Lung (tissue), 12 donors: ENCODE results near the gene COL1A2. TPM values are rescaled to one million over a fixed set of nuclear protein-coding genes. Genes with fewer than 3 reads are reported as not detected.

Experiments
- ATAC-seq: fragments of 200-7000 bp; cut with Tn5 transposase; one replicate; pipeline ENCODE4 v1.9.1; 2020; ENCODE audit warnings: moderate number of reproducible peaks; ENCODE audit not compliant: insufficient read depth, low FRiP score
- DNase-seq, 3 donors: peaks; one replicate each; pipeline ENCODE4 v3.0.0-alpha.2; 2013 to 2017
- H3K27ac ChIP-seq, 2 donors: one replicate each; pipeline ENCODE4 v1.5.1; 2013; ENCODE audit warnings: mild to moderate bottlenecking in 2 of 2, moderate library complexity in 2 of 2, control low read depth in 1 of 2, inconsistent platforms in 1 of 2, low read depth in 1 of 2, low read length in 1 of 2
- H3K27me3 ChIP-seq, 3 donors: one replicate each; pipeline ENCODE4 v1.5.1; 2013; ENCODE audit warnings: low read length in 2 of 3; ENCODE audit not compliant: control insufficient read depth in 3 of 3, insufficient read depth in 3 of 3
- H3K36me3 ChIP-seq, 4 donors: one replicate each; pipeline ENCODE4 v1.5.1; 2013; ENCODE audit warnings: low read length in 4 of 4, mild to moderate bottlenecking in 1 of 4, moderate library complexity in 1 of 4; ENCODE audit not compliant: control insufficient read depth in 4 of 4, insufficient read depth in 4 of 4
- H3K4me1 ChIP-seq, 5 donors: one replicate each; pipeline ENCODE4 v1.5.1; 2013; ENCODE audit warnings: low read length in 5 of 5, mild to moderate bottlenecking in 2 of 5, moderate library complexity in 1 of 5; ENCODE audit not compliant: control insufficient read depth in 5 of 5, insufficient read depth in 5 of 5
- H3K4me3 ChIP-seq: one replicate; pipeline ENCODE4 v1.5.1; 2013; ENCODE audit warnings: mild to moderate bottlenecking, control low read depth, moderate library complexity
- H3K9ac ChIP-seq, 2 donors: one replicate each; pipeline ENCODE4 v1.5.1; 2013; ENCODE audit warnings: low read length in 2 of 2, control low read depth in 1 of 2; ENCODE audit not compliant: insufficient read depth in 1 of 2
- H3K9me3 ChIP-seq, 4 donors: one replicate each; pipeline ENCODE4 v1.5.1; 2013; ENCODE audit warnings: low read length in 3 of 4, mild to moderate bottlenecking in 1 of 4, moderate library complexity in 1 of 4; ENCODE audit not compliant: control insufficient read depth in 4 of 4, insufficient read depth in 3 of 4
- WGBS, 2 donors: extraction: QIAGEN DNeasy Blood & Tissue Kit; methylation state at CpG; one replicate each; pipeline ENCODE4 v1.1.7; 2013; 5-methylcytosine and 5-hydroxymethylcytosine counted together
- polyA plus RNA-seq, 2 donors: library from polyadenylated mRNA; stranded (reverse); fragments of 200-250 nt; gene quantifications; one replicate each; pipeline ENCODE4 v1.2.1, GENCODE V29; 2013
- total RNA-seq, 2 donors: library from RNA; depleted of rRNA in 1 of 2; stranded (reverse); fragments of >200 nt in 1 of 2; gene quantifications; one replicate each; pipeline ENCODE4 v1.2.1, GENCODE V29; 2014 to 2021
- TF ChIP-seq, protein P1 (sequence below): IDR thresholded peaks from 2 replicates; pipeline ENCODE4 v1.5.1; 2012; ENCODE audit warnings: mild to moderate bottlenecking; ENCODE audit errors: control extremely low read depth, extremely low read depth
- donor health status: control.
- donor health status: control.
- donor health status: Bipolar disorder and iron deficiency.
- donor health status: healthy.
- donor health status: DM: yes; HTN: yes; CAD: no.

The COL1A2 gene
- total and polyA plus RNA-seq, 4 donors, result 66.3 to 1,768 (median 336) TPM

DNA sequence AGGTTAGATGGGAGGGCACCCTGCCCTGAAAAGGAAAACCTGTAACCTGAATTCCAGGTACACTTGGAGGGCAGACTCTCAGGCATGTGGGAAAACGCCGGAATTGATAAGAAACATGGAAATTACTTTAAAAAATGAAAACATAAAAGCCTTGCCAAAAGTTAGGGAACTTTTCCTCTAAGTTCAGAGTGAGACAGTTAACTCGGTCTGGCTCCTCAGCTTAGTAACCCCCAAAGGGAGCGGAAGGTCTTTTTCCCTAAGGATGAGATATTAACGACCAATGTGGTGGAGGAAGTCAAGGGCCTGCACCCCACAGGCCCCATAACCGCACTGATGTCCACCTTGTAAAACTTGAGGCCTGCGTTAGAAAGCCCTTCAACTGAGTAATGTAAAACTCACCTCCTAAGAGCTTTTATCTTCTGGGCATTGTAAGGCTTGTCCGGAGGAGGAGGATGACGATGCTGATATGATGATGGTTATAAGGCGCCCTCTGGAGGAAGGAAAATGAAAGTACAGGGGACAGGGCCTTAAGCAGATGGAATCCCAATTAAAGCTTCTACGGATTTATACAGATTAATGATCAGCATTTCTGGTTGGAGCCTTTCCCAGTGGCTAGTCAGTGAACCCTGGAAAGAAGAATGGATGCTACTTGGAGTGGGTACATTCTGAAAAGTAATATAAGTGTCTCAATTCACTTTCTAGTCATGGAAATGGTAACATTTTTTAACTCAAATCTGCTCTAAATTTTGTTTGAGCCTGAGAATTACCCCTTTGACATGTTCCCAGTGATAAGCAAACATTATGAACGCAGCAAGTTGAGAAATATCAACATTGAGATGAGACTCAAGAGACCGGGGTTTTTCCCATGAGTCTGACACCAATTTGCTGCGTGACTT is 694 bp downstream of the COL1A2 start:
- H3K36me3 ChIP-seq, result peaks cover 0 to 26% (median 10%) of the 10 kb centered on the region in 4 donors
- 20 to 23% methylated on average over 14 of the region's 14 CpGs for WGBS, 2 donors
- H3K4me1 ChIP-seq, result peaks cover 0 to 48% (median 12%) of the 10 kb centered on the region in 5 donors
- peak overlapping the region; percentile 86 to 99 for H3K9ac ChIP-seq
- H3K4me3 ChIP-seq, result peak overlapping the region; percentile 51
- ATAC-seq (peak; percentile 76), DNase-seq (peak; percentile 76 to 97 (median 96))
- TF ChIP-seq, protein P1, sequence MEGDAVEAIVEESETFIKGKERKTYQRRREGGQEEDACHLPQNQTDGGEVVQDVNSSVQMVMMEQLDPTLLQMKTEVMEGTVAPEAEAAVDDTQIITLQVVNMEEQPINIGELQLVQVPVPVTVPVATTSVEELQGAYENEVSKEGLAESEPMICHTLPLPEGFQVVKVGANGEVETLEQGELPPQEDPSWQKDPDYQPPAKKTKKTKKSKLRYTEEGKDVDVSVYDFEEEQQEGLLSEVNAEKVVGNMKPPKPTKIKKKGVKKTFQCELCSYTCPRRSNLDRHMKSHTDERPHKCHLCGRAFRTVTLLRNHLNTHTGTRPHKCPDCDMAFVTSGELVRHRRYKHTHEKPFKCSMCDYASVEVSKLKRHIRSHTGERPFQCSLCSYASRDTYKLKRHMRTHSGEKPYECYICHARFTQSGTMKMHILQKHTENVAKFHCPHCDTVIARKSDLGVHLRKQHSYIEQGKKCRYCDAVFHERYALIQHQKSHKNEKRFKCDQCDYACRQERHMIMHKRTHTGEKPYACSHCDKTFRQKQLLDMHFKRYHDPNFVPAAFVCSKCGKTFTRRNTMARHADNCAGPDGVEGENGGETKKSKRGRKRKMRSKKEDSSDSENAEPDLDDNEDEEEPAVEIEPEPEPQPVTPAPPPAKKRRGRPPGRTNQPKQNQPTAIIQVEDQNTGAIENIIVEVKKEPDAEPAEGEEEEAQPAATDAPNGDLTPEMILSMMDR, result peak; percentile 48
- H3K27me3 ChIP-seq, result no peaks in the 10 kb centered on the region
- H3K9me3 ChIP-seq, result no peaks in the 10 kb centered on the region
- H3K27ac ChIP-seq, result peak overlapping the region; percentile 60 to 92

DNA sequence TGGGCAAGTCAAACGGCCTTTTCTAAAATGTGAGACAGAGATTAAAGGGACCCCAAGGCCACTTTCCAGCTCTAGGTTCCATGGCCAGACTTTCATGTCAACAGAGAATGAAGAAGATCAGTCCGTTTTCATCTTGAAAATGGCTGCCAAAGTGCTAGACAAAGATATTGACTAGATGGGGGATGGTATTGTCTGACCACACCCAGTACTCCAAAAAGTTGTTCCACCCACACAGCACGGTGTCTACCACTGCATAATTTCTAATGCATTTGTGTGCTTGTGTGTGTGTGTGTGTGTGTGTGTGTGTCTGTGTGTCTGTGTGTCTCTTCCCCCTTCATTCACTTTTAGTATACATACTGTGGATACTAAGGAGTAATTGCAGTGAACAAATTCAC is 1.3 kb downstream of the COL1A2 start:
- Histone ChIP-seq H3K4me1 (peaks cover 0 to 53% (median 12%) of the 10 kb centered on the region in 5 donors), H3K36me3 (peaks cover 0 to 30% (median 13%) of the 10 kb centered on the region in 4 donors), H3K27ac (peak overlapping the region; percentile 37 to 54), H3K9me3 (no peaks in the 10 kb centered on the region), H3K9ac (peak overlapping the region; percentile 86 to 99), H3K4me3 (no peak overlapping the region), H3K27me3 (no peaks in the 10 kb centered on the region)
- peak; percentile 54 to 89 (median 82) for DNase-seq
- TF ChIP-seq, protein P1, result no peak
- 50 to 64% methylated on average over 3 of the region's 3 CpGs for WGBS, 2 donors
- ATAC-seq, result peak; percentile 14

DNA sequence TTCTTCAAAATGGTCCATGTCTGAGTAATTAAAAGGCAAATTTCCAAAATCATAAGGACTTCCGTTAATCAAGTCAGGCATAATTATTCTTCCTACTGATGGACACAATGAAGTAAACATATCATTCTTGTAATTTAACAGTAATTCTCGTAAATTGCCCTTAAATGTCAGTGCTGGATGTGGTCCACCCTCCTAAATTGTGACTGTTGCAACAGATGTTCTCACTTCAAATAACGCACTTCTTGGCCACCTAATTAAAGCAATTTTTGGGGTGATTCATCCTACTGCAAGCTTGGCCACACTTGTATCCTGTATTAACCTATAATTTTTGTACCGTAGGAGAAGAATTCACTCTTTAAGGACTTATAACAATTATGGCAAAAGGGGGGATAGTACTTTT is 1.9 kb downstream of the COL1A2 start:
- Histone ChIP-seq H3K36me3 (peaks cover 0 to 30% (median 14%) of the 10 kb centered on the region in 4 donors), H3K9ac (peak overlapping the region in 1 of 2 donors; percentile 99), H3K27ac (no peak overlapping the region), H3K27me3 (no peaks in the 10 kb centered on the region), H3K4me3 (no peak overlapping the region), H3K9me3 (no peaks in the 10 kb centered on the region), H3K4me1 (peaks cover 0 to 50% (median 12%) of the 10 kb centered on the region in 5 donors)
- TF ChIP-seq, protein P1, result no peak
- WGBS, 2 donors, result 74 to 79% methylated on average over 4 of the region's 4 CpGs
- DNase-seq (peak in 2 of 3 donors; percentile 52 to 64), ATAC-seq (no peak)
